ENCODE data around the gene RTP2. TPM values are rescaled to one million over a fixed set of nuclear protein-coding genes. Genes with fewer than 3 reads are reported as not detected.
"Not testable (repeated sequence)": the region's sequence is repeated elsewhere in the genome, so short reads cannot be mapped to it uniquely, and the experiment has no call there.

The RTP2 gene
- total RNA-seq, 1 experiment from 2014 or later: not detected

DNA sequence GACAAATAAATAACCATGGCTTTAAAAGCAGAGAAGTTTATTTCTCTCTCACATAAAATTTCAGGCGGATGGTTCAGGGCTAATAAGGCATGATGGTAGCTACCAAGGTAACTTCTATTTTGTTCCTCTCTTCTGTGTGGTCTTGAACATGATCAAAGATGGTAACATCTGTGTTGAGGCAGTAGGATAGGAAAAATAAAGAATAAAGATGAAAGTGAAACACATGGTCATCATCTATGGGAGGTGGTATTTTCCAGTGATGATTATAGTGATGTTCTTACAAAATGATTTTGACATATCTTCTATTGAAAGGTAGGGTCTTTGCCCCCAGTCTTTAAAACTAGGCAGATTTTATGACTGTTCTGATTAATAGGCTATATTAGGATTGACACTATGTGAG, 17.9 kb downstream of the RTP2 start:
- Mint-ChIP-seq H3K27me3 (ENCODE audit: insufficient read depth, unreplicated experiment) (peaks cover 48% of the 10 kb centered on the region), H3K27ac (ENCODE audit: low read depth, unreplicated experiment) (no peak overlapping the region), H3K9me3 (ENCODE audit: unreplicated experiment) (peaks cover 11% of the 10 kb centered on the region), H3K4me3 (ENCODE audit: unreplicated experiment) (no peak overlapping the region), H3K36me3 (ENCODE audit: insufficient read depth, unreplicated experiment) (no peaks in the 10 kb centered on the region), H3K4me1 (ENCODE audit: insufficient read depth, unreplicated experiment) (no peaks in the 10 kb centered on the region)
- no peak for DNase-seq (ENCODE audit: unreplicated experiment)
- ChIA-PET CTCF (interaction anchor here (0.5 to 19.7 kb wide), 6 partner anchors 9 to 834 kb away, joined by 3 to 629 read pairs (median 4); no protein-coding TSS in a partner anchor), POLR2A (no interaction called here)
- TF ChIP-seq, protein P1, sequence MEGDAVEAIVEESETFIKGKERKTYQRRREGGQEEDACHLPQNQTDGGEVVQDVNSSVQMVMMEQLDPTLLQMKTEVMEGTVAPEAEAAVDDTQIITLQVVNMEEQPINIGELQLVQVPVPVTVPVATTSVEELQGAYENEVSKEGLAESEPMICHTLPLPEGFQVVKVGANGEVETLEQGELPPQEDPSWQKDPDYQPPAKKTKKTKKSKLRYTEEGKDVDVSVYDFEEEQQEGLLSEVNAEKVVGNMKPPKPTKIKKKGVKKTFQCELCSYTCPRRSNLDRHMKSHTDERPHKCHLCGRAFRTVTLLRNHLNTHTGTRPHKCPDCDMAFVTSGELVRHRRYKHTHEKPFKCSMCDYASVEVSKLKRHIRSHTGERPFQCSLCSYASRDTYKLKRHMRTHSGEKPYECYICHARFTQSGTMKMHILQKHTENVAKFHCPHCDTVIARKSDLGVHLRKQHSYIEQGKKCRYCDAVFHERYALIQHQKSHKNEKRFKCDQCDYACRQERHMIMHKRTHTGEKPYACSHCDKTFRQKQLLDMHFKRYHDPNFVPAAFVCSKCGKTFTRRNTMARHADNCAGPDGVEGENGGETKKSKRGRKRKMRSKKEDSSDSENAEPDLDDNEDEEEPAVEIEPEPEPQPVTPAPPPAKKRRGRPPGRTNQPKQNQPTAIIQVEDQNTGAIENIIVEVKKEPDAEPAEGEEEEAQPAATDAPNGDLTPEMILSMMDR (IDR thresholded peaks at IDR 0.05; ENCODE audit: unreplicated experiment): no peak
- no TSS peak for BruUV-seq (replicated peaks)
- intact Hi-C loops (cut with micrococcal nuclease): loop anchor here (1.0 kb wide), 1 partner anchor 30 kb away; no protein-coding TSS in a partner anchor

- not testable (repeated sequence) for H3K36me3 Mint-ChIP-seq (ENCODE audit: insufficient read depth, unreplicated experiment)
These were observed 20.6 kb downstream of the RTP2 start for GRCh38 chr3:187681756-187682155.

GRCh38 chr3:187679638-187680396, 22.5 kb downstream of the RTP2 start:
- TF ChIP-seq, protein P1 (IDR thresholded peaks at IDR 0.05; ENCODE audit: unreplicated experiment): peak; percentile 84
- peaks cover 69% of the 10 kb centered on the region for H3K27me3 Mint-ChIP-seq (ENCODE audit: insufficient read depth, unreplicated experiment)
- no peaks in the 10 kb centered on the region for H3K36me3 Mint-ChIP-seq (ENCODE audit: insufficient read depth, unreplicated experiment)
- no peaks in the 10 kb centered on the region for H3K4me1 Mint-ChIP-seq (ENCODE audit: insufficient read depth, unreplicated experiment)
- H3K9me3 Mint-ChIP-seq (ENCODE audit: unreplicated experiment): no peaks in the 10 kb centered on the region
- CTCF ChIA-PET: interaction anchor here (0.6 to 19.7 kb wide), 76 partner anchors 11 to 1424 kb away, joined by 3 to 629 read pairs (median 5); partner anchors contain the start of genes RTP1, RTP2, RTP4 and SST
- H3K4me3 Mint-ChIP-seq (ENCODE audit: unreplicated experiment): no peak overlapping the region
- no peak overlapping the region for H3K27ac Mint-ChIP-seq (ENCODE audit: low read depth, unreplicated experiment)
- POLR2A ChIA-PET: interaction anchor here (0.6 to 1.9 kb wide), 6 partner anchors 10 to 384 kb away, joined by 3 to 14 read pairs (median 4); no protein-coding TSS in a partner anchor
- intact Hi-C loops (cut with micrococcal nuclease): loop anchor here (1.0 to 2.0 kb wide), 5 partner anchors 34 to 567 kb away; no protein-coding TSS in a partner anchor
- BruUV-seq (replicated peaks): no TSS peak
- peak; percentile 78 for DNase-seq (ENCODE audit: unreplicated experiment)

More at GRCh38 chr3:187681756-187682155, 20.6 kb downstream of the RTP2 start:
- H3K27ac Mint-ChIP-seq (ENCODE audit: low read depth, unreplicated experiment); DNase-seq (ENCODE audit: unreplicated experiment); intact Hi-C loops (cut with micrococcal nuclease); H3K4me1 Mint-ChIP-seq (ENCODE audit: insufficient read depth, unreplicated experiment); BruUV-seq (replicated peaks); H3K4me3 Mint-ChIP-seq (ENCODE audit: unreplicated experiment): not testable (repeated sequence)
- Mint-ChIP-seq H3K27me3 (ENCODE audit: insufficient read depth, unreplicated experiment) (peaks cover 52% of the 10 kb centered on the region), H3K9me3 (ENCODE audit: unreplicated experiment) (peaks cover 11% of the 10 kb centered on the region)
- ChIA-PET POLR2A (interaction anchor here (1.0 kb wide), 1 partner anchor 12 kb away, joined by 3 read pairs; no protein-coding TSS in a partner anchor), CTCF (interaction anchor here (0.7 to 19.7 kb wide), 9 partner anchors 11 to 462 kb away, joined by 3 to 629 read pairs (median 8); partner anchors contain the start of gene BCL6)

- TF ChIP-seq, protein P1 (IDR thresholded peaks at IDR 0.05; ENCODE audit: unreplicated experiment): peak; percentile 68
- no peak overlapping the region for H3K4me3 Mint-ChIP-seq (ENCODE audit: unreplicated experiment)
- CTCF ChIA-PET: interaction anchor here (0.5 to 19.7 kb wide), 71 partner anchors 10 to 1488 kb away, joined by 3 to 629 read pairs (median 5); partner anchors contain the start of genes RTP1, RTP2, RTP4 and SST
- POLR2A ChIA-PET: interaction anchor here (1.3 to 1.9 kb wide), 5 partner anchors 9 to 362 kb away, joined by 3 to 14 read pairs (median 6); no protein-coding TSS in a partner anchor
- H3K27me3 Mint-ChIP-seq (ENCODE audit: insufficient read depth, unreplicated experiment): peaks cover 72% of the 10 kb centered on the region
- no peaks in the 10 kb centered on the region for H3K9me3 Mint-ChIP-seq (ENCODE audit: unreplicated experiment)
- H3K4me1 Mint-ChIP-seq (ENCODE audit: insufficient read depth, unreplicated experiment): no peaks in the 10 kb centered on the region
- peak; percentile 77 for DNase-seq (ENCODE audit: unreplicated experiment)
- H3K27ac Mint-ChIP-seq (ENCODE audit: low read depth, unreplicated experiment): no peak overlapping the region
- no peaks in the 10 kb centered on the region for H3K36me3 Mint-ChIP-seq (ENCODE audit: insufficient read depth, unreplicated experiment)
- no TSS peak for BruUV-seq (replicated peaks)
- intact Hi-C loops (cut with micrococcal nuclease): loop anchor here (1.0 to 2.0 kb wide), 5 partner anchors 36 to 566 kb away; no protein-coding TSS in a partner anchor
These were observed 23.6 kb downstream of the RTP2 start for GRCh38 chr3:187678726-187679268.
